ENCODE measurements around the gene MORN3.
"Not testable (repeated sequence)": the region's sequence is repeated elsewhere in the genome, so short reads cannot be mapped to it uniquely, and the experiment has no call there.

Gene MORN3

DNA sequence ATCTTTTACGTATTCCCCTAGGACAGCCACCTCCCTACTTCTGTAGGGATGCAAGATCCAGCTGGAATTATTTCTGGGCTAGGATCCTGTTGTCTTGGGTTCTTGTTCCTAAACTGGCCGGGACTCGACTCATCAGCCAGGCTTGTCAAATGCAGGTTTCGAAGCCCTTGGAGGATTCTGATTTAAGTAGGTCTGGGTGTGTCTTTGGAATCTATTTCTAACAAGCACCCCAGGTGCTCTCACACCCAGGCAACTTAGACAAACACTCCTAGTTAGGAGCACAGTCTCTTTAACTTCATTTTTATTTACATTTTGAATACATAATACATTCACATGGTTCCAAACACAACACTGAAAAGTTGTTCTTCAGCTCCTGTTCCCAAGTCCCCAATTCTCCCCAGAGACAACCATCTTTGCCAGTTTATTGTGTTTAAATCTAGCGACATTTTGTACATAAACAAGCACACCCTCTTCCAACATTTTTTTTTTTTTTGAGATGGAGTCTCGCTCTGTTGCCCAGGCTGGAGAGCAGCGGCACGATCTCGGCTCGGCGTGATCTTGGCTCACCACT is 20.9 kb downstream of the MORN3 start:
- no peak for DNase-seq (ENCODE audit: extremely low read depth in 1 of 2, low read depth in 1 of 2)

DNA sequence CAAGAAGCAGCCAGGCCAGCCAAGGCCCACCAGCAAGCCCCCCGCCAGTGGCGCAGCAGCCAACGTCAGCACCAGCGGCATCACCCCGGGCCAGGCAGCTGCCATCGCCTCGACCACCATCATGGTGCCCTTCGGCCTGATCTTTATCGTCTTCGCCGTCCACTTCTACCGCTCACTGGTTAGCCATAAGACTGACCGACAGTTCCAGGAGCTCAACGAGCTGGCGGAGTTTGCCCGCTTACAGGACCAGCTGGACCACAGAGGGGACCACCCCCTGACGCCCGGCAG is 28.2 kb downstream of the MORN3 start:
- no peak for DNase-seq (ENCODE audit: extremely low read depth in 1 of 2, low read depth in 1 of 2)

DNA sequence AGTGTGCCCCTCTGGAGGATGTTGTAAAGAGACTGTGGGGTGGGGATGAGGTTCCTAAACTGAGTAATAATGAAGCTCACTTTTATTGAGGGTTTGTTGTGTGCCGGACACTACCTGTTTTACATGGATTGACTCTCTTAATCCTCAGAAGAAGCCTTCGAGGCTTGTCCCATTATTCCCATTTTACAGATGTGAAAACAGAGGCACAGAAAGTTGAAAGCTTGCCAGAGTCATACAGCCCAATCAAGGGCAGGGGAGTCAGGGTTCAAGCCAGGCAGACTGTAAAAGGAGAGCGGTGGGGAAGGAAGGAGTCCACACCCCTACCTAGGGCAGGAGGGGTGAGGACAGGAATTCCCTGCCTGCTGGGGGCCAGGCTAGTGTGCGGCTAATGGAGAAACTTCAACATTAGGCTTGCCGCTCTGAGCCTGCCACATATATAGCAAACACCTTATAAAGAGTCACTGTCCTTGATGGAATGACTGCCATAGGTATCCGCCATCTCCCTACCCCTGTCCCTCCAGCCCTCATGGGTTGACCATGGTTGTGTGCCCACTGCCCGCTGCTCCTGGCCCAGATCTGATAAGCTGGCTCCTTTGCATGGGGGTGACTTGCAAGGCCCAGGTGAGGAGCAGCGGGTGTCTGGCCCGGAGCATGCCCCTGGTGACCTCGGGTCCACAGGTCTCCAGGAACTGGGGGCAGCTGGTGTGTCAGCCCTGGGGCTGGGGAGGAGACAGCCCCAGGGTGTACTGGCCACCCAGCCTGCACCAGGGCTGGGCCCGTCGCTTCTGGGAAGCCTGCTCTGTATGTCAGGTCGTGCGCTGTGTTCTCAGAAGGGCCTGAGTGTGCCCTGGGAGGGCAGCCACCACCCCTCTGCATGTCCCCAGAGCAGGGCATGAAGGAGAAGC is 30.9 kb downstream of the MORN3 start:
- DNase-seq (ENCODE audit: extremely low read depth in 1 of 2, low read depth in 1 of 2), result no peak

DNA sequence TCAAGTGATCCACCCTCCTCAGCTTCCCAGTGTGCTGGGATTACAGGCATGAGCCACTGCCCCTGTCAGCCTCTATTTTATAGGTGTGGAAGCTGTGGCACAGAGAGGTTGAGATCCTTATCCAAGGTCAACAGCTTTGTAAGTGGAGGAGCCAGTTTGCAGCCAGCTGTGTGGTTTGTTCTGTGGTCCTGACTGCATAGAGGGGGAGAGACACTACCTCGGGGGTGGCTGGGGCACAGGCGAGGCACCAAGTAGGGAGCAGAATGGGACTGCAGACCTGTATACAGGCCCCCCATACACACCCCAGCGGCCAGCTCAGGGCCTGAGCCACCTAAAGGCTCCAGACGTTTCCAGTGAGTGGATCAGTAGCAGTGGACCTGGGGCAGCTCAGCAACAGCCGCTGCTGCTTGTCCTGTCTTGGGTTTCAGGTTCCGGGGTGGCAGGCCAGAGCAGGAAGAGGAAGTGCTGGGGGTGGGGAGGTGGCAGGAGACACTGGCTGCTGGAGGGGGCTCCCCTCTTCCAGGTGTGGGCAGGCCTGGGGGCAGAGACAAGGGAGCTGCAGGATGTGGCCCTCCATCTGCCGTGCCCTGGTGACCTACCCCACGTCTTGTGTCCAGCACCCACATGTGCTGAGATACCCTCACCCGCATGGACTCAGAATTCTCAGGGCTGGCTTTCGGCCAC is 32.1 kb downstream of the MORN3 start:
- DNase-seq (ENCODE audit: extremely low read depth in 1 of 2, low read depth in 1 of 2), result no peak

DNA sequence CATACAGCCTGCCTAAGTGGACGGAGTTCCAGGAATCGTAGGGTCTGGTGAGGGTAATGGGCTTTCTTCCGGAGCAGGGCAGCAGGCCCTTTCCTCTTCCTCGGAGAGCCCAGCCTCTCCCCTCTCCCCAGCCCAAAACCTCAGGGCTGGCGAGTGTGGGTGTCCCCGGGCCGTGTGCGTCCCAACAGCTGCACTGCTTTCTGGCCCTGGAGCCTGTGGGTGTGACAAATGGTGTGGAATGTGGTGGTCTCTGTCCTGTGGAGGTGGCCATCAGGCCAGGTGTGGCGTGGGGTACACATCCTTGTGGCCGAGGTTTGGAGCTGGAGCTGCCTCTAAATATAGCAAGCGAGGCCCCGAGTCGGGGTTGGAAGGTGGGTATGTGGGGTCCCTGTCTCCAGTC is 34.6 kb downstream of the MORN3 start:
- no peak for DNase-seq (ENCODE audit: extremely low read depth in 1 of 2, low read depth in 1 of 2)

DNA sequence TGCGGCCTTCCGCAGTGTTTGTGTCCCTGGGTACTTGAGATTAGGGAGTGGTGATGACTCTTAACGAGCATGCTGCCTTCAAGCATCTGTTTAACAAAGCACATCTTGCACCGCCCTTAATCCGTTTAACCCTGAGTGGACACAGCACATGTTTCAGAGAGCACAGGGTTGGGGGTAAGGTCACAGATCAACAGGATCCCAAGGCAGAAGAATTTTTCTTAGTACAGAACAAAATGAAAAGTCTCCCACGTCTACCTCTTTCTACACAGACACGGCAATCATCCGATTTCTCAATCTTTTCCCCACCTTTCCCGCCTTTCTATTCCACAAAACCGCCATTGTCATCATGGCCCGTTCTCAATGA is 35.6 kb downstream of the MORN3 start:
- DNase-seq (ENCODE audit: extremely low read depth in 1 of 2, low read depth in 1 of 2), result not testable (repeated sequence)

DNA sequence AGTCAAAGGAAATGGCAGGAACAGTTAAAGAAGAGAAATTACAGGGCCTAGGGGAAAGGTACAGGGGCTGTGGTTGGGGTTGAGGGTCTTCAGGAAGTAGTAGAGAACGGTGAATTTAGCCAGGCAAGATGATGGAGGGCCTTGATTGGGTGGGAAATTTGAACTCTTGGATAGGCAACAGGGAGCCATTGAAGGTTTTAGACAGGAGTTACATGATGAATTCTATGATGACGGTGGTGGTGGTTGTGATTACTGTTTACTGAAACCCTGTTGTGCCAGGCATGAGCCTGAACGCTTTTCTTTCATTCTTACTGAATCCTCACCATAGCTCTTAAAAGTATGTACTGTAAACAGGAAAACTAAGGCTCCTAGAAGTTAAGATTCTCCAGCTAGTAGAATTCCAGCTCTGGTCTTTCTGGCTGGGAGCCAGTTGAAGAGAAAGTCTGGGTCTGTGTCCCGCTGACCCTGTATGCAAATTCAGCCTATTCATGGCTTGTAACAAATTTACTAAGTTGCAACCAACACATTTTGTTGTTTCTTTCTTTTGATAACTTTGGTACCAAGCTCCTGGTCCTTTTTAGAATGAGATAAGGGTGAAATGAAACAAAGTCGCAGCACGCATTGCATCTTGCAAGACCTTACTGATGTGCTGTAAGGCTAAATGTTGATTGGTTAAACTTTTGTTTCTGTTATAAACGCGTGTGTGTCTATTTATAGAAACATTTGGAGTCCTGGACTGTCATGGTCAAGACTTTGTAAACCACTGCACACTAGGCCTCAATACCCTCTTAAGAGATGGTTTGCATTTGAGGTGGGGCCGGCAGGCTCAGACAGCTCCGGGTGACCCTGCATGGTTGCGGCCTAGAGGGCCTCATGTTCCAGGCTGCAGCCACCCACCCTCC is 37.1 kb downstream of the MORN3 start:
- no peak for DNase-seq (ENCODE audit: extremely low read depth in 1 of 2, low read depth in 1 of 2)

DNA sequence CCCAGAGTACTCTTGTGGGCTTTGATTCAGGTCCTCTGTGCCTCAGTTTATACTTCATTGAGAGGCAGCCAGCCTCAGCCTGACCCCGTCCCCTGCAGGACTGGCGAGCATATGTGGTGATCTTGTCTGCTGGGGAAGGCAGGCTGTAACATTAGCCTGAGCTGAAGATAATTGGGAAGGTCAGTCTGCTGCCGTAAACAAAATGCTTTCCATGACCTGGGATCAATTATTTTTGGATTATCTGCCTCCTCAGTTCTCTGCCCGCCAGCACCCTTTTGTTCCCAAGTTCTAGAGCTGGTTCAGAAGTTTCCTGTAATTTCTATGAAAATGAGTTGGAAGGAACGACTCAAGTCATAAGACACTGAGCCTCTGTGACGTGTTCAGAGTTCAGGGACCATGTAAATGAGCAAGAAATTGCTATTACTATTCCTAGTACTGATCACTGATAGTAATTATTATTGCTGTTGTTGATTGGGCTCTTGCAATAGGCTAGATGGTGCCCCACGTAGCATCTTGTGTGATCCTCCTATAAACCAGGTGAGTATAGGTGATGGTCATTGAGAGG is 38.6 kb downstream of the MORN3 start:
- DNase-seq (ENCODE audit: extremely low read depth in 1 of 2, low read depth in 1 of 2), result no peak

DNA sequence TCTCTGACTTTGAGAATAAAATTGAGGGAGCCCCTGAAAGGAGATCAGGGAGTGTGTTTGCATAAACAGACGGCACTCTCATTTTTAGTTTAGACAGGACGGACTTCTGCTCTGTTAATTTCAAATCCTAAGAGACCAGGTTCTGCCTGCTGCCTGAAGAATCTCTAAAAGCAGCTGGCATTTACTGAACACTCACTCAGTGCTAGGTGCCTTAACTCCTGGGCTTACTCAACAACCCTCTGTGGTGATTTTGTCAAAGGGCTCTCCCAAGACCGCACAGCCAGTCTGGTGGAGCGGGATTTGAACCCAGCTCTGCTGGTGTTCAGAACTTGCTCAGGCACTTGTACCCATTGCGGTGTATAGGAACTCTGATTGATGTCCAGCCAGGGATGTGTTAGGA is 40.9 kb downstream of the MORN3 start:
- DNase-seq (ENCODE audit: extremely low read depth in 1 of 2, low read depth in 1 of 2), result no peak

DNA sequence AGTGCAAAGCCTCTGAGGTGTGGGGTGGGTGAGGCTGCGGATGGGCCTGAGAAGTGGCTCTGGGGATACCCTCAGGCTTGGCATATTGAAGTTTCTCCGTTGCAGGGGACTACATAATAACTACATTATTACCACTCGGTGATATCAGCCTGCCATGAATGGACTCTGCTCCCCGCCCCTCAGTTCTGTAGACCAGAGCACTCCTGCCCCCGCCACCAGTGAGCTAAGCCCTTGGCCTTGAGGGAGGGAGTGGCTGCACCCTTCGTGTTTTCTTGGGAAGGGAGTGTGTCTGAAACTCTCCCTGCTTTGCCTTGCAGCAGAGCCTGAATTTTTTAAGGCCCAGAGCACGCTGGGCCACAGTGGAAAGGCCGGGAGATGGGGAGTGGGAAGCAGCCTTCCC is 41.4 kb downstream of the MORN3 start:
- DNase-seq (ENCODE audit: extremely low read depth in 1 of 2, low read depth in 1 of 2), result no peak

DNA sequence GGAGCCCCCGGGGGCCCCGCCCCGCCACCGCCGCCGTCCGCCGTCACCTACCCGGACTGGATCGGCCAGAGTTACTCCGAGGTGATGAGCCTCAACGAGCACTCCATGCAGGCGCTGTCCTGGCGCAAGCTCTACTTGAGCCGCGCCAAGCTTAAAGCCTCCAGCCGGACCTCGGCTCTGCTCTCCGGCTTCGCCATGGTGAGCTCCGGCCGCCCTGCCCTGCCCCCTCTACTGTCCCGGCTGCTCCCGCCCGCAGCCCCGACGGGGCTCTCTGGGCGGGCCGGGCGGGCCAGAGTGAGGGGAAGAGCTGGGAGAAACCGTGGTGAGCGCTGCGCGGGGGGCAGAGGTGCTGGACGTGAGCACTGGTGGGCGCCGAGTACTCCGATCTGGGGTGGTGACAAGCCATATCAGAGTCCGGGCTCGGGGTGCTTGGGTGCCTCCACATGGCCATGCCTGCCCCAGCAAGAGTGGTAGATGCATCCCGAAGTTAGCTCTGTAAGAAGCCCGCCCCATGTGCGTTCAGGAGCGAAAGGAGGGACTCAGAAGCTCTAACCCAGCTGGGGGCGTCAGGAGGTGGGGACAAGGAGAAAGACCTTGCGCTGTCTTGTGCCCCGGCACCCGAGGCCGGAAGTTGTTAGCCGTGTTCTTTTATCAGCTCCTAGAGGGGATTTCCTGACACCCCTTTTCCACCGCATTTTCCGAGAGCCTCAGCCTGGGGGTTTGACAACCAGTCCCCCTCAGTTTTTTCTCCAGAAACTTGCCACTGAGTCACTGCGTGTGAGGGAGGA is 42.4 kb downstream of the MORN3 start:
- peak; percentile 86 to 94 for DNase-seq (ENCODE audit: extremely low read depth in 1 of 2, low read depth in 1 of 2)

DNA sequence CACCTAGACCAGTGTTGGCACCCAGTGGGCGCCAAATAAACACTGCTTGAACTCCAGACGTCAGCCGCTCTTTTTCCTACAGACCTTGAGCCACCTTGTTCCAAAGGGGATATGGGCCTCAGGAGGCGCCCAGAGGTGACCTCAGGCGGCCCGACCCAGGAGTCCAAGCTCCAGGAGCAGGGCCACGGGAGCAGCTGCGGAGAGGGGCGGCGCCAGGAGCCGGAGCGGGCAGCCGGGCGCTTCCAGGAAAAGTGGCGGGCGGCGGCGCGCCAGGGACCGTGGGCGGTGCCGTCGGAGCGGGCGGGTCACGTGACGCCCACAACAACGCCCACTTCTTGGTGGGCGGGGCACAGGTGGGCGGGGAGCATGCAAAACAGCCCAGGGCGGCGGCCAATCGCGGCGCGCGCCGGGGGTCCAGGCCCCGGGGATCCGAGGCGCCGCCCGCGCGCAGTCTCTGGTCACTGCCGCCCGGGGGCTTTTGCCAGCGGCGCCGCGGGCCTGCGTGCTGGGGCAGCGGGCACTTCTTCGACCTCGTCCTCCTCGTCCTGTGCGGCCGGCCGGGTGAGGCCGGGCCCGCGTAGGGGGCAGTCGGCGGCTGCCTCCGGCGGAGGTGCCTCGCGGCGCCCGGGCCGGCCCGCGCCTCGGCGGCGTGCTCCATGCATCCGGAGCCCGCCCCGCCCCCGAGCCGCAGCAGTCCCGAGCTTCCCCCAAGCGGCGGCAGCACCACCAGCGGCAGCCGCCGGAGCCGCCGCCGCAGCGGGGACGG is 43.2 kb downstream of the MORN3 start, which contains the start of gene ORAI1:
Gene ORAI1 (plus strand): TSS at position 444 of the 766 bp plus-strand sequence.
- peak; percentile 94 to 97 for DNase-seq (ENCODE audit: extremely low read depth in 1 of 2, low read depth in 1 of 2)

DNA sequence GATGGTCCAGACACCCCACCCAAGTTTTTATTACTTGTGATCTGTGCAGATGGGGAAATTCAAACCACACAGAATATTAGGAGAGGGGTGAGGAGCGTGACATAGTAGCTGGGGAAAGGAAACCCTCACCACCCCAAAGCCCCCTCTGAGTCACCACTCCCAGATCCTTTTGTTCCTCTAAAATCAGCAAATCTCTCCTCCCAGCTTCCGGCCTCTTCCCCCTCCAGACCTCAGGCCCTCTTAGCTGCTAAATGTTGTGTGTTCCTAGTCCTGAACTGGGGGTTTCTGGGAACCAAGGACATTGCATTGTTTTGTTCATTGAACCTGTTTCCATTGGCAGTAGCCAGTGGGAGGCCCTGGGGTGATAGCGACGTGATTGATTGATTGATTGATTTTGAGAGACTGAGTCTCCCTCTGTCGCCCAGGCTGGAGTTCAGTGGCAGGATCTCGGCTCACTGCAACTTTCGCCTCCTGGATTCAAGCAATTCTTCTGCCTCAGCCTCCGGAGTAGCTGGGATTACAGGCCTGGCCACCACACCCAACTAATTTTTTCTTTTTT is 49.0 kb downstream of the MORN3 start:
- no peak for DNase-seq (ENCODE audit: extremely low read depth in 1 of 2, low read depth in 1 of 2)

DNA sequence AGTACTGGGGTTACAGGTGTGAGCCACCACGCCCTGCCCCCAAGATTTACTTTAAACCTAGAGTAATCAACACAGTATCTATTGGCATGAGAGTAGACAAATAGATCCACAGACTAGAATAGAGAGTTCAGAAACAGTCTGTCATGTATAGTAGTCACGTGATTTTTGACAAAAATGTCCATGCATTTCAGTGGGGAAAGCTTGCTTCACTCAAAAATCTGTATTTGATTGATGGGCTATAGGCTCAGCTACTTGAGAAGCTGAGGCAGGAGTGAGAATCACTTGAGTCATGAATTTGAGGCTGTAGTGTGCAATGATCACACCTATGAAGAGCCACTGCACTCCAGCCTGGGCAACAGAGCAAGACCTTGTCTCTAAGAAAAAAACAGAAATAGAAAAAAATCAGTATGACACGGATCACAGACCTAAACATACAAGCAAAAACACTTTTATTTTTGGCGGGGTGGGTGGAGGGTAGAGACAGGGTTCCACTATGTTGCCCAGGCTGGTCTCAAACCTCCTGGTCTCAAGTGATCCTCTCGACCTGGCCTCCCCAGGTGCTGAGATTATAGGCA is 50.7 kb downstream of the MORN3 start:
- no peak for DNase-seq (ENCODE audit: extremely low read depth in 1 of 2, low read depth in 1 of 2)

DNA sequence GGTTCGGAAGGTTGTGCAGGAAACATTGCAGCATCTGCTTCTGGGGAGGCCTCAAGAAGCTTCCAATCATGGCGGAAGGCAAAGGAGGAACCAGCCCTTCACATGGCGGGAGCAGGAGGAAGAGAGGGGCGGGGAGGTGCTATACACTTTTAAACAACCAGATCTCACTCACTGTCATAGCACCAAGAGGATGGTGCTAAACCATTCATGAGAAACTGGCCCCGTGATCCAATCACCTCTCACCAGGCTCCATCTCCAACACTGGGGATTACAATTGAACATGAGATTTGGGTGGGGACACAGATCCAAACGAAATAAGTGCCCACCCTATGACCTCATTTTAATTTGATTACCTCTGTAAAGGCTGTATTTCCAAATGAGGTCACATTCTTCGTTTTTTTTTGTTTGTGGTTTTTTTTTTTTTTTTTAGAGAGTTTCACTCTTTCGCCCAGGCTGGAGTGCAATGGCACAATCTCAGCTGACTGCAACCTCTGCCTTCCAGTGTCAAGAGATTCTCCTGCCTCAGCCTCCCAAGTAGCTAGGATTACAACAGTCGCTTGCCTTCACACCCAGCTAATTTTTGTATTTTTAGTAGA is 54.5 kb downstream of the MORN3 start:
- DNase-seq (ENCODE audit: extremely low read depth in 1 of 2, low read depth in 1 of 2), result no peak

DNA sequence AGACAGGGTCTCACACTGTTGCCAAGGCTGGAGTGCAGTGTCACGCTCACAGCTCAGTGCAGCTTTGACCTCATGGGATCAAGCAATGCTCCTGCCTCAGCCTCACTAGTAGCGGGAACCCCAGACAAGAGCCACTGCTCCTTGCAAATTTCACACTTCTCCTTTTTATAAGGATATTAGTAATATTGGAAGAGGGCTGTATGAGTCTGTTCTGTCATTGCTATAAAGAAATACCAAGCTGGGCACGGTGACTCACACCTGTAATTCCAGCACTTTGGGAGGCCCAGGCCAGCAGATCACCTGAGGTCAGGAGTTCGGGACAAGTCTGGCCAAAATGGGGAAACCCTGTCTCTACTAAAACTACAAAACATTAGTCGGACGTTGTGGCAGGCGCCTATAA is 56.0 kb downstream of the MORN3 start:
- DNase-seq (ENCODE audit: extremely low read depth in 1 of 2, low read depth in 1 of 2), result no peak

DNA sequence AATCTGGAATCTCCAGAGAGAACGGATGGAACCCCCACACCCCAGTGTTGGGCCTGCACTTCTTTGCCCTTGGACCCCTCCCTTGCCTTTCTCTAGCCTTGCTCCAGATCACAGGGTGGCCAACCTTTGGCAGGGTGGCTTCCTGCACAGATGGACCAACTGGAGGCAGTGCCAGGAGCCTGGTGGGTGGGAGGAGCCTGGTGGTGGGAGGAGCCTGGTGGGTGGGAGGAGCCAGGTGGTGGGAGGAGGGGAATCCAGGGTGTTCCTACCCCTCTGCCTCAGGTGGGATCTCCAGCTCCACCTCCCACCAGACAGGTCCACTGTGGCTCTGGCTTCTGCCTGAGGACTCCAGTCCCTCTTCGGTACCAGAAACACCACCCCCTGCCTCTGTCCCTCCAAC is 58.1 kb downstream of the MORN3 start:
- no peak for DNase-seq (ENCODE audit: extremely low read depth in 1 of 2, low read depth in 1 of 2)

Measured in stimulated activated CD8-positive, alpha-beta memory T cell treated with anti-CD3 and anti-CD28 coated beads, Interleukin-7, amount 100 ng/mL, for 48 hours (primary cell).